Activated CD8-positive, alpha-beta T cell treated with anti-CD3 and anti-CD28 coated beads, Interleukin-2, amount 10 ng/mL, durations not matched to agents 7 days and 5 days (primary cell): ENCODE data around the gene RABAC1. TPM values are rescaled to one million over a fixed set of nuclear protein-coding genes. Genes with fewer than 3 reads are reported as not detected.

Experiments
- ATAC-seq: fragments of 150-1000 bp; cut with Tn5 transposase; one replicate; pipeline ENCODE4 v1.10.0; 2021; ENCODE audit warnings: moderate library complexity
- CTCF ChIA-PET: fragments of 350-600 bp; sonication (Branson Sonifier 250); formaldehyde crosslinking; loops from one replicate; lab custom pipeline; 2021; ENCODE audit warnings: antibody characterized with exemption; lab: Charles Lee
- POLR2A ChIA-PET: fragments of 350-600 bp; sonication (Branson Sonifier 250); formaldehyde crosslinking; loops from one replicate; lab custom pipeline; 2021; ENCODE audit warnings: antibody characterized with exemption; lab: Charles Lee
- DNase-seq: peaks from one replicate; pipeline ENCODE4 v3.0.0-alpha.2; 2020
- H3K27ac Mint-ChIP-seq: one replicate; pipeline ENCODE4 v1.8.0; 2021; ENCODE audit warnings: mild to moderate bottlenecking, mixed read lengths
- H3K27me3 Mint-ChIP-seq: one replicate; pipeline ENCODE4 v1.8.0; 2021; ENCODE audit warnings: low read depth, mixed read lengths
- H3K36me3 Mint-ChIP-seq: one replicate; pipeline ENCODE4 v1.8.0; 2021; ENCODE audit warnings: low read depth, mixed read lengths
- H3K4me1 Mint-ChIP-seq: one replicate; pipeline ENCODE4 v1.8.0; 2021; ENCODE audit warnings: low read depth, mixed read lengths
- H3K4me3 Mint-ChIP-seq: one replicate; pipeline ENCODE4 v1.8.0; 2021; ENCODE audit warnings: mild to moderate bottlenecking, mixed read lengths
- H3K9me3 Mint-ChIP-seq: one replicate; pipeline ENCODE4 v1.8.0; 2022; ENCODE audit warnings: mixed read lengths; ENCODE audit not compliant: insufficient read depth
- total RNA-seq, 2 experiments: library from RNA; stranded (reverse); gene quantifications; one replicate each; pipeline ENCODE4 v1.2.3, GENCODE V29; 2021

Gene RABAC1
- total RNA-seq = 10 to 100 TPM; 63.0 to 63.4 TPM

- peaks cover 7% of the 10 kb centered on the region for H3K36me3 Mint-ChIP-seq
- H3K9me3 Mint-ChIP-seq = no peaks in the 10 kb centered on the region
- ATAC-seq (peak; percentile 93), DNase-seq (peak; percentile 93)
- CTCF ChIA-PET = interaction anchor here (0.8 to 4.3 kb wide), 12 partner anchors 13 to 481 kb away, joined by 3 to 31 read pairs (median 7); partner anchors contain the start of gene RPS19
- H3K4me3 Mint-ChIP-seq = peak within 1 kb of the TSS; percentile 89
- no peaks in the 10 kb centered on the region for H3K27me3 Mint-ChIP-seq
- H3K4me1 Mint-ChIP-seq = peaks cover 20% of the 10 kb centered on the region
- POLR2A ChIA-PET = interaction anchor here (0.6 to 3.9 kb wide), 5 partner anchors 13 to 88 kb away, joined by 3 to 14 read pairs (median 4); no protein-coding TSS in a partner anchor
- H3K27ac Mint-ChIP-seq = peak within 1 kb of the TSS; percentile 78
Measured at GRCh38 chr19:41959056-41960053, at the start of gene RABAC1. TSS of gene RABAC1 (minus strand) at chr19:41959321. CDS start at chr19:41959292, 29 bp downstream.

- Mint-ChIP-seq H3K36me3 (no peaks in the 10 kb centered on the region), H3K9me3 (no peaks in the 10 kb centered on the region), H3K4me3 (no peak overlapping the region), H3K27ac (no peak overlapping the region), H3K4me1 (peaks cover 20% of the 10 kb centered on the region), H3K27me3 (peaks cover 14% of the 10 kb centered on the region)
- DNase-seq (no peak), ATAC-seq (no peak)
- ChIA-PET POLR2A (no interaction called here), CTCF (no interaction called here)
Measured at GRCh38 chr19:42006569-42006968, 47.4 kb upstream of the RABAC1 start.

- no peaks in the 10 kb centered on the region for H3K36me3 Mint-ChIP-seq
- H3K4me1 Mint-ChIP-seq = peaks cover 20% of the 10 kb centered on the region
- H3K9me3 Mint-ChIP-seq = no peaks in the 10 kb centered on the region
- no peak overlapping the region for H3K27ac Mint-ChIP-seq
- H3K4me3 Mint-ChIP-seq = no peak overlapping the region
- CTCF ChIA-PET = no interaction called here
- no peak for ATAC-seq
- POLR2A ChIA-PET = no interaction called here
- no peak for DNase-seq
- peaks cover 25% of the 10 kb centered on the region for H3K27me3 Mint-ChIP-seq
Measured at GRCh38 chr19:42005504-42005903, 46.4 kb upstream of the RABAC1 start.

- Mint-ChIP-seq H3K4me3 (no peak overlapping the region), H3K27me3 (peaks cover 39% of the 10 kb centered on the region), H3K9me3 (no peaks in the 10 kb centered on the region), H3K4me1 (peaks cover 23% of the 10 kb centered on the region), H3K36me3 (no peaks in the 10 kb centered on the region), H3K27ac (no peak overlapping the region)
- ATAC-seq (no peak), DNase-seq (no peak)
- POLR2A ChIA-PET = no interaction called here
- CTCF ChIA-PET = no interaction called here
Measured at GRCh38 chr19:42003506-42004294, 44.6 kb upstream of the RABAC1 start.

GRCh38 chr19:41999878-42000208, 40.7 kb upstream of the RABAC1 start:
- H3K9me3 Mint-ChIP-seq = no peaks in the 10 kb centered on the region
- ATAC-seq (no peak), DNase-seq (no peak)
- no peak overlapping the region for H3K27ac Mint-ChIP-seq
- ChIA-PET CTCF (interaction anchor here (0.7 to 1.3 kb wide), 2 partner anchors 35 to 429 kb away, joined by 3 to 4 read pairs; no protein-coding TSS in a partner anchor), POLR2A (no interaction called here)
- peaks cover 35% of the 10 kb centered on the region for H3K4me1 Mint-ChIP-seq
- peaks cover 68% of the 10 kb centered on the region for H3K27me3 Mint-ChIP-seq
- no peak overlapping the region for H3K4me3 Mint-ChIP-seq
- no peaks in the 10 kb centered on the region for H3K36me3 Mint-ChIP-seq

- H3K27me3 Mint-ChIP-seq = peaks cover 72% of the 10 kb centered on the region
- no peaks in the 10 kb centered on the region for H3K36me3 Mint-ChIP-seq
- peaks cover 35% of the 10 kb centered on the region for H3K4me1 Mint-ChIP-seq
- ATAC-seq = no peak
- H3K9me3 Mint-ChIP-seq = no peaks in the 10 kb centered on the region
- H3K4me3 Mint-ChIP-seq = no peak overlapping the region
- ChIA-PET POLR2A (no interaction called here), CTCF (interaction anchor here (1.3 kb wide), 1 partner anchor 36 kb away, joined by 4 read pairs; no protein-coding TSS in a partner anchor)
- H3K27ac Mint-ChIP-seq = no peak overlapping the region
- DNase-seq = no peak
Measured at GRCh38 chr19:41999071-41999877, 40.2 kb upstream of the RABAC1 start.

GRCh38 chr19:41998246-41999020, 39.3 kb upstream of the RABAC1 start:
- Mint-ChIP-seq H3K27ac (no peak overlapping the region), H3K36me3 (no peaks in the 10 kb centered on the region), H3K27me3 (peaks cover 70% of the 10 kb centered on the region), H3K4me1 (peaks cover 31% of the 10 kb centered on the region), H3K9me3 (no peaks in the 10 kb centered on the region), H3K4me3 (no peak overlapping the region)
- POLR2A ChIA-PET = no interaction called here
- CTCF ChIA-PET = no interaction called here
- peak; percentile 48 for DNase-seq
- ATAC-seq = no peak

- H3K4me1 Mint-ChIP-seq = peaks cover 29% of the 10 kb centered on the region
- CTCF ChIA-PET = no interaction called here
- DNase-seq (no peak), ATAC-seq (no peak)
- no peaks in the 10 kb centered on the region for H3K36me3 Mint-ChIP-seq
- H3K9me3 Mint-ChIP-seq = no peaks in the 10 kb centered on the region
- H3K27me3 Mint-ChIP-seq = peaks cover 70% of the 10 kb centered on the region
- H3K4me3 Mint-ChIP-seq = no peak overlapping the region
- POLR2A ChIA-PET = no interaction called here
- H3K27ac Mint-ChIP-seq = no peak overlapping the region
Measured at GRCh38 chr19:41997851-41998229, 38.7 kb upstream of the RABAC1 start.

- Mint-ChIP-seq H3K9me3 (no peaks in the 10 kb centered on the region), H3K36me3 (no peaks in the 10 kb centered on the region), H3K4me1 (peaks cover 28% of the 10 kb centered on the region), H3K4me3 (no peak overlapping the region), H3K27ac (no peak overlapping the region), H3K27me3 (peaks cover 73% of the 10 kb centered on the region)
- peak; percentile 63 for DNase-seq
- ChIA-PET POLR2A (no interaction called here), CTCF (interaction anchor here (1.4 kb wide), 1 partner anchor 38 kb away, joined by 6 read pairs; no protein-coding TSS in a partner anchor)
- ATAC-seq = peak; percentile 50
Measured at GRCh38 chr19:41997121-41997850, 38.2 kb upstream of the RABAC1 start.
